Measurements from ENCODE around the gene CYP24A1.

The CYP24A1 gene

DNA sequence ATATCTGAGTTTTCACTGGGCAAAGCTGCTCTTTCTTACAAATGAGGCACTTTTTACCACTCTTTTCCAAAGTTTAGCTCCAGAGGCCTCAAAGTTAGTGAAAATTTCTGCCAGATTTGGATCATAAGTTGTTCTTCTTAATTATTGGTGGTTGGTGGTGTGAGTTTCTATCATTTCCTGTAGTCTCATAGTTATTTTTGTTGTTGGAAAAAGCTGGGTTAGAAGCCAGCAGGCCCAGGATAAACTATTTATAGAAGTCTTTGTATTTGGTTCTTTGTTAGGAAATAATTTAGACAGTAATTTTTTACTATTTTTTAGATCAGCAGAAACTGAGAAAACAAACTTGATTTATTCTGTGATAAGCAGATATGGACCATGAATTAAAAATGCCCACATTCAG lies 44.7 kb upstream of the CYP24A1 start:
- no peaks in the 10 kb centered on the region for H3K27me3 ChIP-seq (ENCODE audit: control insufficient read depth, low read length)
- H3K27ac ChIP-seq (ENCODE audit: low read depth, low read length): no peak overlapping the region
- H3K4me3 ChIP-seq (ENCODE audit: low read length): no peak overlapping the region
- no peak for TF ChIP-seq EZH2phosphoT487 (IDR thresholded peaks at IDR 0.05; ENCODE audit: borderline replicate concordance, low read length)
- TF ChIP-seq, protein P1, sequence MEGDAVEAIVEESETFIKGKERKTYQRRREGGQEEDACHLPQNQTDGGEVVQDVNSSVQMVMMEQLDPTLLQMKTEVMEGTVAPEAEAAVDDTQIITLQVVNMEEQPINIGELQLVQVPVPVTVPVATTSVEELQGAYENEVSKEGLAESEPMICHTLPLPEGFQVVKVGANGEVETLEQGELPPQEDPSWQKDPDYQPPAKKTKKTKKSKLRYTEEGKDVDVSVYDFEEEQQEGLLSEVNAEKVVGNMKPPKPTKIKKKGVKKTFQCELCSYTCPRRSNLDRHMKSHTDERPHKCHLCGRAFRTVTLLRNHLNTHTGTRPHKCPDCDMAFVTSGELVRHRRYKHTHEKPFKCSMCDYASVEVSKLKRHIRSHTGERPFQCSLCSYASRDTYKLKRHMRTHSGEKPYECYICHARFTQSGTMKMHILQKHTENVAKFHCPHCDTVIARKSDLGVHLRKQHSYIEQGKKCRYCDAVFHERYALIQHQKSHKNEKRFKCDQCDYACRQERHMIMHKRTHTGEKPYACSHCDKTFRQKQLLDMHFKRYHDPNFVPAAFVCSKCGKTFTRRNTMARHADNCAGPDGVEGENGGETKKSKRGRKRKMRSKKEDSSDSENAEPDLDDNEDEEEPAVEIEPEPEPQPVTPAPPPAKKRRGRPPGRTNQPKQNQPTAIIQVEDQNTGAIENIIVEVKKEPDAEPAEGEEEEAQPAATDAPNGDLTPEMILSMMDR (IDR thresholded peaks at IDR 0.05; ENCODE audit: low read depth, low read length, poor library complexity, severe bottlenecking): no peak
- no peaks in the 10 kb centered on the region for H3K9me2 ChIP-seq (replicated peaks; ENCODE audit: control insufficient read depth, low read length)
- H3K36me3 ChIP-seq (ENCODE audit: control insufficient read depth, low read length): peaks cover 18% of the 10 kb centered on the region
- H3K79me2 ChIP-seq (ENCODE audit: control insufficient read depth, low read length): no peaks in the 10 kb centered on the region
- H4K20me1 ChIP-seq (ENCODE audit: control insufficient read depth, insufficient read depth, low read depth, low read length): no peaks in the 10 kb centered on the region
- no peaks in the 10 kb centered on the region for H3K9me3 ChIP-seq (ENCODE audit: control insufficient read depth, insufficient read depth, low read length)
- H3K4me1 ChIP-seq (ENCODE audit: control insufficient read depth, low read length): no peaks in the 10 kb centered on the region
- H3F3A ChIP-seq (ENCODE audit: control insufficient read depth, insufficient read depth): no peaks in the 10 kb centered on the region; the same call in 1 of the 2 replicates
- no peak overlapping the region for H3K4me2 ChIP-seq (ENCODE audit: low read length)

DNA sequence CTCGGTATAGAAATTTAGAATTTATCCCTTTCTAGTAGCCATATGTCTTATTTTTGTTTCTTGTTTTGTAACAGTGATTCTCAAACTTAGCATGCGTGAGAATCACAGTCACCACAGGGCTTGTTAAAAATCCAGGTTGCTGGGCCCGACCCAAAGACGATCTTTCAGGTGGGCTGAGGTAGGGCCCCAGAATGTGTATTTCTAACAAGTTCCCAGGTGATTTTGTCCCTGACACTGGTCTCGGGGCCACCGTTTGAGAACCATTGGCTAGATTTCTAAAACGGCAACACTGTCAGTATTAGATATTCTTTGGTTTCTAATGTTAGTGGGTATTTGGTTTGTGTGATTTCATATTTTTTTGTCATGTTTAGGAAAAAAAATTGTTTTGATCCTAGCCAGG lies 44.0 kb upstream of the CYP24A1 start:
- Histone ChIP-seq H3K27ac (ENCODE audit: low read depth, low read length) (no peak overlapping the region), H3K27me3 (ENCODE audit: control insufficient read depth, low read length) (no peaks in the 10 kb centered on the region), H4K20me1 (ENCODE audit: control insufficient read depth, insufficient read depth, low read depth, low read length) (no peaks in the 10 kb centered on the region), H3K4me2 (ENCODE audit: low read length) (no peak overlapping the region), H3K4me3 (ENCODE audit: low read length) (no peak overlapping the region), H3K36me3 (ENCODE audit: control insufficient read depth, low read length) (peaks cover 18% of the 10 kb centered on the region), H3K79me2 (ENCODE audit: control insufficient read depth, low read length) (peaks cover 7% of the 10 kb centered on the region), H3K4me1 (ENCODE audit: control insufficient read depth, low read length) (no peaks in the 10 kb centered on the region), H3K9me2 (replicated peaks; ENCODE audit: control insufficient read depth, low read length) (no peaks in the 10 kb centered on the region), H3K9me3 (ENCODE audit: control insufficient read depth, insufficient read depth, low read length) (no peaks in the 10 kb centered on the region), H3F3A (ENCODE audit: control insufficient read depth, insufficient read depth) (no peaks in the 10 kb centered on the region; the same call in 1 of the 2 replicates)
- no peak for TF ChIP-seq EZH2phosphoT487 (IDR thresholded peaks at IDR 0.05; ENCODE audit: borderline replicate concordance, low read length)
- TF ChIP-seq, protein P1 (IDR thresholded peaks at IDR 0.05; ENCODE audit: low read depth, low read length, poor library complexity, severe bottlenecking): no peak

DNA sequence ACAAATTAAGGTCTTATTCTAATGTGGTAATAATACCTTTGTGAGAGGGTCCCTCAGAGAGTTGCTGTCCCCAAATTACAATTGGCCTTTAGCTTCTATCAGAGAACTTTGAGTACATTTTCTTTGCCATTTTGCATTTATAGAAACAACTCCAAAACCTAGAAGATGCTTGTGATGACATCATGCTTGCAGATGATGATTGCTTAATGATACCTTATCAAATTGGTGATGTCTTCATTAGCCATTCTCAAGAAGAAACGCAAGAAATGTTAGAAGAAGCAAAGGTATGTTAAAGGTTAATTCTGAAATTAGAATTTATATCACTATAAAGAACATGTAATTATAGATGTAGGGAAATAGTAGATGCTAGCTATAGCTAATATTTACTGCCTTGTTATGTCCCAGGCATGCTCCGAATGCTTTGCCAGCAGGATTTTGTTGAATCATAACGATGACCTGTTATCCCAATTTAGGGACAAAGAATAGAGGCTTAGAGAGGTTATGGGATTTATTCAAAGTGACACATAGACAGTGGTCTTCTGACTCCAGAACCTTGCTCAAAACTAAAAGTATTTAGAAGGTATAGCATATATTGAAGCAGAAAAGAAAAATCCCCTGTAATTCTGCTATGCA lies 41.5 kb upstream of the CYP24A1 start:
- Histone ChIP-seq H3K4me1 (ENCODE audit: control insufficient read depth, low read length) (no peaks in the 10 kb centered on the region), H3K4me2 (ENCODE audit: low read length) (no peak overlapping the region), H3F3A (ENCODE audit: control insufficient read depth, insufficient read depth) (no peaks in the 10 kb centered on the region; the same call in 1 of the 2 replicates), H3K9me3 (ENCODE audit: control insufficient read depth, insufficient read depth, low read length) (no peaks in the 10 kb centered on the region), H3K9me2 (replicated peaks; ENCODE audit: control insufficient read depth, low read length) (no peaks in the 10 kb centered on the region), H3K36me3 (ENCODE audit: control insufficient read depth, low read length) (peaks cover 18% of the 10 kb centered on the region), H3K27ac (ENCODE audit: low read depth, low read length) (no peak overlapping the region), H3K4me3 (ENCODE audit: low read length) (no peak overlapping the region), H4K20me1 (ENCODE audit: control insufficient read depth, insufficient read depth, low read depth, low read length) (no peaks in the 10 kb centered on the region), H3K79me2 (ENCODE audit: control insufficient read depth, low read length) (peaks cover 29% of the 10 kb centered on the region), H3K27me3 (ENCODE audit: control insufficient read depth, low read length) (no peaks in the 10 kb centered on the region)
- TF ChIP-seq, protein P1 (IDR thresholded peaks at IDR 0.05; ENCODE audit: low read depth, low read length, poor library complexity, severe bottlenecking): no peak
